PC-3 (cell line): ENCODE data around the gene PLD1. TPM values are rescaled to one million over a fixed set of nuclear protein-coding genes. Genes with fewer than 3 reads are reported as not detected.

Source experiments
- ATAC-seq: fragments of 200-7000 bp; cut with Tn5 transposase; 2 replicates; pipeline ENCODE4 v1.9.1; 2020; ENCODE audit warnings: mild to moderate bottlenecking, moderate library complexity
- BruUV-seq: library from RNA; stranded (reverse); fragments of 400-500 nt; replicated peaks from 2 replicates; lab custom pipeline; 2021; lab: Mats Ljungman, UMichigan
- CTCF ChIA-PET: fragments of 300-600 bp; sonication (Branson Sonifier 250); formaldehyde crosslinking; loops from one replicate; lab custom pipeline; 2022; ENCODE audit warnings: antibody characterized with exemption; lab: Charles Lee
- POLR2A ChIA-PET: fragments of 300-600 bp; sonication (Branson Sonifier 250); formaldehyde crosslinking; loops from one replicate; lab custom pipeline; 2022; ENCODE audit warnings: antibody characterized with exemption; ENCODE audit not compliant: unreplicated experiment; lab: Charles Lee
- DNase-seq: peaks from one replicate; pipeline ENCODE4 v3.0.0-alpha.2; 2015
- H2AFZ ChIP-seq: fragments of 300-600 bp; sonication (generic); 2 replicates; pipeline ENCODE4 v1.6.0; 2016; ENCODE audit warnings: antibody characterized with exemption, low read length
- H3F3A ChIP-seq: fragments of 300-600 bp; sonication (generic); one replicate; pipeline ENCODE4 v1.6.0; 2017; ENCODE audit warnings: antibody characterized with exemption, low read length, control low read depth, mild to moderate bottlenecking; ENCODE audit not compliant: unreplicated experiment
- H3K27ac ChIP-seq: fragments of 300-600 bp; sonication (generic); 2 replicates; pipeline ENCODE4 v1.5.1; 2016; ENCODE audit warnings: mild to moderate bottlenecking, low read length
- H3K27me3 ChIP-seq: fragments of 300-600 bp; sonication (generic); 2 replicates; pipeline ENCODE4 v1.6.1; 2016; ENCODE audit warnings: low read length, mixed read lengths
- H3K36me3 ChIP-seq: fragments of 300-600 bp; sonication (generic); 2 replicates; pipeline ENCODE4 v1.6.1; 2016; ENCODE audit warnings: low read depth, mixed run types, low read length, mixed read lengths
- H3K4me1 ChIP-seq: fragments of 300-600 bp; sonication (generic); 2 replicates; pipeline ENCODE4 v1.5.1; 2016; ENCODE audit warnings: low read length; ENCODE audit not compliant: insufficient read depth
- H3K4me2 ChIP-seq: fragments of 300-600 bp; sonication (generic); 2 replicates; pipeline ENCODE4 v1.6.0; 2016; ENCODE audit warnings: low read length
- H3K4me3 ChIP-seq: fragments of 300-600 bp; sonication (generic); 2 replicates; pipeline ENCODE4 v1.5.1; 2016; ENCODE audit warnings: mild to moderate bottlenecking, low read length, mixed read lengths
- H3K79me2 ChIP-seq: fragments of 300-600 bp; sonication (generic); 2 replicates; pipeline ENCODE4 v1.6.1; 2017; ENCODE audit warnings: low read length, mixed read lengths
- H3K9ac ChIP-seq: fragments of 300-600 bp; sonication (generic); 2 replicates; pipeline ENCODE4 v1.6.0; 2016; ENCODE audit warnings: mild to moderate bottlenecking, low read length
- H3K9me2 ChIP-seq: fragments of 300-600 bp; sonication (generic); replicated peaks from 2 replicates; pipeline ENCODE4 v1.6.1; 2016; ENCODE audit warnings: mixed run types, low read length, mixed read lengths
- H3K9me3 ChIP-seq: fragments of 300-600 bp; sonication (generic); 2 replicates; pipeline ENCODE4 v1.6.1; 2016; ENCODE audit warnings: low read length, mixed read lengths
- H4K20me1 ChIP-seq: fragments of 300-600 bp; sonication (generic); 2 replicates; pipeline ENCODE4 v1.6.1; 2016; ENCODE audit warnings: low read length, mixed read lengths
- EZH2 ChIP-seq: fragments of 300-600 bp; sonication (generic); IDR thresholded peaks from one replicate; pipeline ENCODE4 v1.6.1; 2017; ENCODE audit warnings: antibody characterized with exemption, mild to moderate bottlenecking, low read length; ENCODE audit not compliant: unreplicated experiment
- EZH2phosphoT487 ChIP-seq: fragments of 300-600 bp; sonication (generic); IDR thresholded peaks from 2 replicates; pipeline ENCODE4 v1.6.1; 2018; ENCODE audit warnings: mild to moderate bottlenecking, antibody characterized with exemption, low read length, borderline replicate concordance
- intact Hi-C: fragments of 100-400 bp; cut with micrococcal nuclease; formaldehyde crosslinking; loops from 2 replicates; pipeline ENCODE4 v1.9.0; 2023
- total RNA-seq: library from RNA; depleted of rRNA; stranded (reverse); fragments of >200 nt; gene quantifications from 2 replicates; pipeline ENCODE4 v1.2.3, GENCODE V29; 2014
- TF ChIP-seq, protein P1 (sequence below): fragments of 300-600 bp; sonication (generic); conservative IDR thresholded peaks from 2 replicates; pipeline ENCODE4 v1.5.1; 2017; ENCODE audit warnings: antibody characterized with exemption, low read depth, mild to moderate bottlenecking, low read length

PLD1 gene
- total RNA-seq, 1 experiment from 2014 or later = 7.3 TPM

GRCh38 chr3:171757361-171758034 is 52.8 kb downstream of the PLD1 start:
- H3F3A ChIP-seq = no peaks in the 10 kb centered on the region
- no peak overlapping the region for H2AFZ ChIP-seq
- intact Hi-C loops = no loop called here
- TF ChIP-seq EZH2 (no peak), EZH2phosphoT487 (no peak)
- TF ChIP-seq, protein P1, sequence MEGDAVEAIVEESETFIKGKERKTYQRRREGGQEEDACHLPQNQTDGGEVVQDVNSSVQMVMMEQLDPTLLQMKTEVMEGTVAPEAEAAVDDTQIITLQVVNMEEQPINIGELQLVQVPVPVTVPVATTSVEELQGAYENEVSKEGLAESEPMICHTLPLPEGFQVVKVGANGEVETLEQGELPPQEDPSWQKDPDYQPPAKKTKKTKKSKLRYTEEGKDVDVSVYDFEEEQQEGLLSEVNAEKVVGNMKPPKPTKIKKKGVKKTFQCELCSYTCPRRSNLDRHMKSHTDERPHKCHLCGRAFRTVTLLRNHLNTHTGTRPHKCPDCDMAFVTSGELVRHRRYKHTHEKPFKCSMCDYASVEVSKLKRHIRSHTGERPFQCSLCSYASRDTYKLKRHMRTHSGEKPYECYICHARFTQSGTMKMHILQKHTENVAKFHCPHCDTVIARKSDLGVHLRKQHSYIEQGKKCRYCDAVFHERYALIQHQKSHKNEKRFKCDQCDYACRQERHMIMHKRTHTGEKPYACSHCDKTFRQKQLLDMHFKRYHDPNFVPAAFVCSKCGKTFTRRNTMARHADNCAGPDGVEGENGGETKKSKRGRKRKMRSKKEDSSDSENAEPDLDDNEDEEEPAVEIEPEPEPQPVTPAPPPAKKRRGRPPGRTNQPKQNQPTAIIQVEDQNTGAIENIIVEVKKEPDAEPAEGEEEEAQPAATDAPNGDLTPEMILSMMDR = no peak
- no peaks in the 10 kb centered on the region for H3K27me3 ChIP-seq
- DNase-seq = no peak
- no peaks in the 10 kb centered on the region for H3K9me3 ChIP-seq
- H3K36me3 ChIP-seq = no peaks in the 10 kb centered on the region
- ChIA-PET CTCF (interaction anchor here (0.6 kb wide), 1 partner anchor 25 kb away, joined by 3 read pairs; no protein-coding TSS in a partner anchor), POLR2A (no interaction called here)
- ATAC-seq = no peak
- H3K4me1 ChIP-seq = no peaks in the 10 kb centered on the region
- H3K9ac ChIP-seq = no peak overlapping the region
- no peaks in the 10 kb centered on the region for H3K79me2 ChIP-seq
- H4K20me1 ChIP-seq = no peaks in the 10 kb centered on the region
- H3K9me2 ChIP-seq = no peaks in the 10 kb centered on the region
- H3K4me3 ChIP-seq = no peak overlapping the region
- BruUV-seq = no TSS peak
- no peak overlapping the region for H3K4me2 ChIP-seq
- H3K27ac ChIP-seq = no peak overlapping the region

DNA sequence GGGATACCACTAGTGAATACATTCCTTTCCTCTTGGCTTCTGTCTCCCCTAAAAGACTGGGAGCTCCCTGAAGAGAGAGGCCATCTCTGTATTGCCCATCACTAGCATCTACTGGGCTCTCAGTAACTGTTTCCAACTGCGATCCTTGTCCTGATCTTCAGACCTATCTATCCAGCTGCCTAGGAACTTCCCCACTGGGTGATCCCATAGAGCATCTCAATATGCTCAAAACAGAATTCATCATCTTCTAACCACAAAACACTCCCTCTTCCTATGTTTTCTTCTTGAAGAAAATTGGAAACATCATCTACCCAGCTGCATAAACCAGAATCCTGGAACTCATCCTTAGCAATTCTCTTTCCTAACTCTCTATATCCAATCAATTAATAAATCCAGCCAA is 54.6 kb downstream of the PLD1 start:
- Histone ChIP-seq H3K9ac (no peak overlapping the region), H3K27ac (no peak overlapping the region), H3F3A (no peaks in the 10 kb centered on the region), H3K9me3 (no peaks in the 10 kb centered on the region), H3K4me1 (no peaks in the 10 kb centered on the region), H3K79me2 (no peaks in the 10 kb centered on the region), H3K4me3 (no peak overlapping the region), H3K36me3 (no peaks in the 10 kb centered on the region), H2AFZ (no peak overlapping the region), H3K27me3 (no peaks in the 10 kb centered on the region), H3K4me2 (no peak overlapping the region), H3K9me2 (no peaks in the 10 kb centered on the region), H4K20me1 (no peaks in the 10 kb centered on the region)
- no peak for TF ChIP-seq EZH2phosphoT487
- TF ChIP-seq, protein P1 = no peak
- TF ChIP-seq EZH2 = no peak
- ChIA-PET POLR2A (interaction anchor here (0.6 kb wide), 1 partner anchor 404 kb away, joined by 3 read pairs; no protein-coding TSS in a partner anchor), CTCF (no interaction called here)
- intact Hi-C loops = no loop called here
- ATAC-seq = no peak
- no TSS peak for BruUV-seq
- no peak for DNase-seq

DNA sequence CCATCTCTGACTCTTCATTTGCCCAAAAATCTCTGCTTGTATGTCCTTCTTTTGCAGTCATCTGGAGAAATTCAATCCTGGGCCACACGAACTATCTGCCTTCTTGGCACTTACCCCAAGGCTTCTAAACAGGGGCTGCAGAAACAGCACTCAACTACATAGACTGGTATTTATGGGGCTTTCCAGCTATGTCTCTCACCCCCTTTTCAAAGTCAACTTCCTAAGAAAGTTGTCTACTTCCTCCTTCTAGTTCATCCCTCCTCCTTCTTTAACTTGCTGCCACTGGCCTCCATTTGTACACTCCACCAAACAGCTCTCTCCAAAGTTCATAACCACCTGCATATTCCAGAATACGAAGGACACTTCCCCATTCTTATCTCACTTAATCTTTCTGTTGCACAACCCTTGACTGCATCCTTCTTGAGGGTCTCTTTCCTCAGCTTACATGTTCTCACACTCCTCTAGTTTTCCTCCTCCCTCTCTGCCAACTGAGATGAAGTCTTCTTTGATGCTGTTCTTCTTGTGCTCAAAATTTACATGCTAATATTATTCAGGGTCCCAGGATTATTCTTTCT is 55.2 kb downstream of the PLD1 start:
- ChIA-PET CTCF (interaction anchor here (0.7 kb wide), 1 partner anchor 18 kb away, joined by 3 read pairs; no protein-coding TSS in a partner anchor), POLR2A (interaction anchor here (0.7 kb wide), 1 partner anchor 16 kb away, joined by 3 read pairs; no protein-coding TSS in a partner anchor)
- Histone ChIP-seq H3F3A (no peaks in the 10 kb centered on the region), H2AFZ (no peak overlapping the region), H3K9ac (no peak overlapping the region), H3K4me3 (no peak overlapping the region), H3K4me2 (no peak overlapping the region), H3K9me3 (no peaks in the 10 kb centered on the region), H3K9me2 (no peaks in the 10 kb centered on the region), H3K36me3 (no peaks in the 10 kb centered on the region), H4K20me1 (no peaks in the 10 kb centered on the region), H3K79me2 (no peaks in the 10 kb centered on the region), H3K27ac (no peak overlapping the region), H3K27me3 (no peaks in the 10 kb centered on the region), H3K4me1 (no peaks in the 10 kb centered on the region)
- BruUV-seq = no TSS peak
- DNase-seq (no peak), ATAC-seq (no peak)
- TF ChIP-seq EZH2phosphoT487 (no peak), EZH2 (no peak)
- TF ChIP-seq, protein P1 = no peak
- intact Hi-C loops = no loop called here
